Hepatocyte (in vitro differentiated cells): ENCODE results near the gene DYNC1I1.

Experiments
- EZH2 ChIP-seq: fragments of 200-600 bp; sonication (generic); IDR thresholded peaks from 2 replicates; pipeline ENCODE4 v1.6.1; 2016; ENCODE audit warnings: antibody characterized with exemption, mild to moderate bottlenecking, borderline replicate concordance
- EZH2phosphoT487 ChIP-seq: fragments of 200-600 bp; sonication (generic); IDR thresholded peaks from one replicate; pipeline ENCODE4 v1.6.1; 2018; ENCODE audit warnings: antibody characterized with exemption, mild to moderate bottlenecking, low read depth, moderate library complexity; ENCODE audit not compliant: unreplicated experiment, severe bottlenecking
- TF ChIP-seq, protein P1 (sequence below): fragments of 200-600 bp; sonication (generic); IDR thresholded peaks from 2 replicates; pipeline ENCODE4 v1.5.1; 2016; ENCODE audit warnings: antibody characterized with exemption, mild to moderate bottlenecking; ENCODE audit not compliant: poor library complexity

DNA sequence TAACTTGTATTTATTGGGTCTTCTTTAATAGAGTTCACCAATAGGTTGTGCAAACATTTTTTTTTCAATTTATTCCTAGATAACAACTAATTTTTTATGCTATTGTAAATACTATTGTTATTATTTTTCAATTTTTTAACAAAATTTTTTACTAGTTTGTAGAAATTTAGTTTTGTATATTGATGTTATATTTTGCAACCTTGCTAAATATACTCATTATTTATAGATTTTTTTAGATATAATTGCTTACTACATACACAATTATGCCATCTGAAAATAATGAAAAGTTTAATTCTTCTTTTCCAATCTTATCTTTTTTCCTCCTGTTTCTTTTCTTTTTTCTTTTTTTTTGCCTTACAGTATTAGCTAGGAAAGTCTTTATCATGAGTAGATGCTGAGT, 332.6 kb downstream of the DYNC1I1 start:
- TF ChIP-seq, protein P1, sequence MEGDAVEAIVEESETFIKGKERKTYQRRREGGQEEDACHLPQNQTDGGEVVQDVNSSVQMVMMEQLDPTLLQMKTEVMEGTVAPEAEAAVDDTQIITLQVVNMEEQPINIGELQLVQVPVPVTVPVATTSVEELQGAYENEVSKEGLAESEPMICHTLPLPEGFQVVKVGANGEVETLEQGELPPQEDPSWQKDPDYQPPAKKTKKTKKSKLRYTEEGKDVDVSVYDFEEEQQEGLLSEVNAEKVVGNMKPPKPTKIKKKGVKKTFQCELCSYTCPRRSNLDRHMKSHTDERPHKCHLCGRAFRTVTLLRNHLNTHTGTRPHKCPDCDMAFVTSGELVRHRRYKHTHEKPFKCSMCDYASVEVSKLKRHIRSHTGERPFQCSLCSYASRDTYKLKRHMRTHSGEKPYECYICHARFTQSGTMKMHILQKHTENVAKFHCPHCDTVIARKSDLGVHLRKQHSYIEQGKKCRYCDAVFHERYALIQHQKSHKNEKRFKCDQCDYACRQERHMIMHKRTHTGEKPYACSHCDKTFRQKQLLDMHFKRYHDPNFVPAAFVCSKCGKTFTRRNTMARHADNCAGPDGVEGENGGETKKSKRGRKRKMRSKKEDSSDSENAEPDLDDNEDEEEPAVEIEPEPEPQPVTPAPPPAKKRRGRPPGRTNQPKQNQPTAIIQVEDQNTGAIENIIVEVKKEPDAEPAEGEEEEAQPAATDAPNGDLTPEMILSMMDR: no peak
- TF ChIP-seq EZH2 (no peak), EZH2phosphoT487 (no peak)
